Measurements from ENCODE around the gene ARRDC5.

GRCh38 chr19:4951656-4952055, 49.0 kb upstream of the ARRDC5 start:
- no peak for TF ChIP-seq NFRKB (IDR thresholded peaks at IDR 0.05)
- TF ChIP-seq L3MBTL2 (conservative IDR thresholded peaks at IDR 0.05), result no peak
- TF ChIP-seq FOXM1 (IDR thresholded peaks at IDR 0.05; ENCODE audit: borderline replicate concordance), result no peak

Measured in HEK293T (cell line).